ENCODE measurements around the gene ACAP2.

Gene ACAP2

GRCh38 chr3:195255571-195256501 lies 187.0 kb downstream of the ACAP2 start:
- TF ChIP-seq GATA2 (IDR thresholded peaks at IDR 0.05; ENCODE audit: low read depth, low read length) (no peak), GATA3 (IDR thresholded peaks at IDR 0.05; ENCODE audit: low read depth, low read length) (no peak)

GRCh38 chr3:195255176-195255500 lies 187.7 kb downstream of the ACAP2 start:
- TF ChIP-seq GATA2 (IDR thresholded peaks at IDR 0.05; ENCODE audit: low read depth, low read length) = no peak
- no peak for TF ChIP-seq GATA3 (IDR thresholded peaks at IDR 0.05; ENCODE audit: low read depth, low read length)

DNA sequence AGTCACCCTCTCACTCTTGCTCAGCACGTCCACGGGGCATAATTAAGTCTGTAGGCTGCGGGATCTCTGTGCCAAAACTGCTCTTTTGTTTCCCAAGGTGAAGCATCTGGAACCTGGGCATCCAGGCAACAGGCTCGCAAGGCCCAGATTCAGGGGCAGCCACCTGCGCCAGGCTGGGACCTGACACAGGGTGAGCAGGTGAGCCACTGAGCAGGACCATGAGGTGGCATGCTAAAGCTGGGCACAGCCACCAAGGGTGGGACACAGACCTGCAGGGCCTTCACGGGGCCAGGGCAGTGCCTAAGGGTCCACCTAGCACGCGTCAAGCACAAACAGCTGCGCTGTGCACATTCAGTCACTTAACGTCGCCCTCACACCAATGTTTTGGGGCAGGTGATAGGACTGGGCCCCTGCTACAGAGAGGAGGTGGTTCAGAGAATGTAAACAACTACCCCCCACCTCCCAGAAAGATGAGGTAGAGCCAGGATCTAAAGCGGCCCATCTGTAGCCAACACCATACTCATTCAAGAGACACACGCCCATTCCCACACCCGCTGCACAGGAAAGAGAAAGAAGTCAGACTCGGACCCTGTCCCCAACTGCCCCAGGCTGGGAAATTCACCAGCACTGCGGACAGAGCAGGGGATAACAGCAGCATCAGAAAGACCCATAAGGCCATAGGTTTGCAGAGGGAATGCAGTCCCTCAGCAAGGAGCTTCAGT lies 188.2 kb downstream of the ACAP2 start:
- no peak for TF ChIP-seq GATA2 (IDR thresholded peaks at IDR 0.05; ENCODE audit: low read depth, low read length)
- TF ChIP-seq GATA3 (IDR thresholded peaks at IDR 0.05; ENCODE audit: low read depth, low read length) = no peak

- TF ChIP-seq GATA2 (IDR thresholded peaks at IDR 0.05; ENCODE audit: low read depth, low read length) (no peak), GATA3 (IDR thresholded peaks at IDR 0.05; ENCODE audit: low read depth, low read length) (no peak)
Measured at GRCh38 chr3:195253923-195254432, 188.8 kb downstream of the ACAP2 start.

DNA sequence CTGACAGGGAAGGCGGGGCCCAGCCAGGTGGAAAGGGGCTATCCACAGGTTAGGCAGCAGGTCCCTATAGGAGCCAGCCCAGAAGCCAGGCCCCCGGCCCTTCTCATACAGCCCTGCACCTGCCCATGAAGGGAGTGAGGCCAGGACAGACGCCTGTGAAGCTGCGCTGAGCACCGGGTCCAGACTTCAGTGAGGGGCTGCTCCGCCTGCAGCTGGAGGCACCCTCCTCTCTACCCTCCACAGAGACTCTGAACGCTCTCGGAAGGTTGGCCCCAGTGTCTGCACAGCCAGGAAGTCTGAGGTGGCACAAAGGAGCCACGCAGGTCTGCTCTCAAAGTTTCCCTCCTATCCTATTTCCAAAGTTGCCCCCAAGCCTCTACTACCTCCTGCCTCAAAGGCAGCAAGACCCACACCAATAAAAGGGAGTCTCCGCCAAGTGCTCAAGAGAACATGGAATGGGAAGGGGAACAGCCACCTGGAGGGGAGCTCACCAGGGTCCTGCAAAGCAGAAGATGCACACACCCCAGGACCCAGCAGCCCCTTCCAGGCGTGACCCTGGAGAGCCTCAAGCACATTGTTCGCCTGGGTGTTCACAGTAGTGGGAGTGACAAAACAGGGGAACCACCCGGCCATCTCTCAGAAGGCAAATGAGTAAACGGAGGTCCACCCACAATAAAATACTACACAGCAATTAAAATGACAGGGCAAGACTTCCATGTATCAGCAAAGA lies 191.3 kb downstream of the ACAP2 start:
- TF ChIP-seq GATA3 (IDR thresholded peaks at IDR 0.05; ENCODE audit: low read depth, low read length) (no peak), GATA2 (IDR thresholded peaks at IDR 0.05; ENCODE audit: low read depth, low read length) (no peak)

DNA sequence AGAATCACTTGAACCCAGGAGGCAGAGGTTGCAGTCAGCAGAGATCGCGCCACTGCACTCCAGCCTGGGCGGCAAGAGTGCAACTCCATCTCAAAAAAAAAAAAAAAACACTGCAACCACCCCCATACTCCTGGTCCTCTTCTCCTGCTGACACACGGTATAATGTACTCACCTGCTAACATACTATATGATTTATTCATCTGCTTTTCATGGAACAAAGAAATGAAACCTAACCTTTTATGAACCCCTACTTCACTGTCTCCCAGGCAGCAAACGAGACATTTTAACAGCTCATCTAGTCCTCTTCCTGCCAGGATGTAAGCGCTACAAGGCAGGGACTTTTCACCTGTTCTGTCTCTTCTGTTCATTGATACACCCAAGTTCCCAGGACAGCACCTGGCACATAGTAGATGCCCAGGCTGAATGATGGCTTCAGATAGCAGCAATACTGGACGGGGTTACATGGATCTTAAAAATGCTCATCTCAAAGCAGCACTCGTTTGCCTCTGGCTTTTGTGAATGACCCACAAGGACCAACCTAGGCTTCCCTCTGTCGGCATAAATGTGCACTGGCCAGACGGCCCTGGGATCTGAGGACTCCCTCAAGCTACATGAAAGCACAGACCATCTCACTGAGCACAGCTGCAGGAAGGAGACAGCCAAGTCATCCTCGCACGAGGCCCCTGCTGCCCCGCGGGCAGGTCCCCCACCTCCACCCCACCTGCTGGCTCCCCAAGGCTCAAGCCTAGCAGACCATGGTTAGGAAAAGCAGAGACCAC lies 192.2 kb downstream of the ACAP2 start:
- no peak for TF ChIP-seq GATA2 (IDR thresholded peaks at IDR 0.05; ENCODE audit: low read depth, low read length)
- TF ChIP-seq GATA3 (IDR thresholded peaks at IDR 0.05; ENCODE audit: low read depth, low read length) = no peak

DNA sequence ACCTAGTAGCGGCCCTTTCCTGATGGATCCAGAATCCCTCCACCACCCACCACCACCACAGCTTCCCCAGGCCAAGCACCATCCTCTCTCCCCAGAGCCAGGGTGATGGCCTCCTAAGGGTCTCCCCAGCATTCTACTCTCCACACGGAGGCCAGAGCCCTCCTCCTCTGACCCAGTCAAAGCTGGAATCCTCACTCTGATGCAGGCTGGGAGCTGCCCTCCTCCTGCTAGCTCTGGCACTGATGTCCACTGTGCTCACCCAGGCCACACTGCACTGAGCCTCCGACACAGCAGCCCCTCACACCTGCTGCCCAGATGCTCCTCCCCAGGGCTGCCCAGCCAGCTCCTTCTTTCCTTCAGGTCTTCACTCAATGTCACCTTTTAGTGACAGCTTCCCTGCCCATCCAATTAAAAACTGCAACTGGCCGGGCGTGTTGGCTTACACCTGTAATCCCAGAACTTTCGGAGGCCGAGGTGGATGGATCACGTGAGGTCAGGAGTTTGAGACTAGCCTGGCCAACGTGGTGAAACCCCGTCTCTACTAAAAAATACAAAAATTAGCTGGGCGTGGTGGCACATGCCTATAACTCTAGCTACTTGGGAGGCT lies 192.9 kb downstream of the ACAP2 start:
- TF ChIP-seq GATA2 (IDR thresholded peaks at IDR 0.05; ENCODE audit: low read depth, low read length) (no peak), GATA3 (IDR thresholded peaks at IDR 0.05; ENCODE audit: low read depth, low read length) (no peak)

DNA sequence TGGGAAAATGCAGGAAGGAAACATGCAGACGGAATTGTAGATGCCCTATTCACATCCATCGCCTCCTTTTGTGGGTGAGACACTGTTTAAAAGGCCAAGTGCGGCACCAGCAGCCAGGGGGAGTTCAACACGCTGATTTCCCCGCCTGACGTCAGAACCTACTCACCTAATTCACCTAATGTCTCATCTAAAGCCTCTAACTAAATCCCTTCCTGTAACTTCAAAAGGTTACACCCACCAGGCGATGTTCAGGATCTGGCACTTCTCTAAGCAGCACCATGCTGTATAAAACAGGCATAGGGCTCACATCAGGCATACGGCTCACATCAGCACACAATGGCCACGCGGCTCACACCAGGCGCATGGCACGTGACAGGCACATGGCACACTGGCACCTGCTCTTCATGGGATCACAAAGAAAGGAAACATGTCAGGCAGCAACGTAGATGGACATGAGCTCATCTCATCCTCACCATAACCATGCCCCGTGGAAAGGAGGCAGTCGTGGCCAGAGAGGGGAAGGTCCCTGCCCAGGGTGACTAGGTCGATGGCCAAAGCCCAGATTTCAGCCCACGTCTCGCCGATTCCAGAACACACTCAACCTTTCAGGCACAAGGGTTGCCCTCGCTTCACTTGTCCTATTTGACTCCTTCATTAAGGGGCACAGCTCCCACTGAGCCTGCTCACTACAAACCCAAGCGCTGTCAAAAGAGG lies 193.6 kb downstream of the ACAP2 start:
- TF ChIP-seq GATA2 (IDR thresholded peaks at IDR 0.05; ENCODE audit: low read depth, low read length) = no peak
- no peak for TF ChIP-seq GATA3 (IDR thresholded peaks at IDR 0.05; ENCODE audit: low read depth, low read length)

DNA sequence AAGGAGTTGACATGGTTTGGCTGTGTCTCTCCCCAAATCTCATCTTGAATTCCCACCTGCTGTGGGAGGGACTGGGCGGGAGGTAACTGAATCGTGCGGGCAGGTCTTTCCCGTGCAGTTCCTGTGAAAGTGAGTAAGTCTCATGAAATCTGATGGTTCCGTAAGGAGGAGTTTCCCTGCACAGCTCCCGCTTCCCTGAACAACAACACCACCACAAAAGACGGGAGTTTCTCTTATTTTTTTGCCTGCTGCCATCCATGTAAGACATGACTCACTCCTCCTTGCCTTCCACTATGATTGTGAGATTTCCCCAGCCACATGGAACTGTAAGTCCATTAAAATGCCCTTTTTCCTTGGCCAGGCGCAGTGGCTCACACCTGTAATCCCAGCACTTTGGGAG lies 194.5 kb downstream of the ACAP2 start:
- no peak for TF ChIP-seq GATA3 (IDR thresholded peaks at IDR 0.05; ENCODE audit: low read depth, low read length)
- TF ChIP-seq GATA2 (IDR thresholded peaks at IDR 0.05; ENCODE audit: low read depth, low read length) = no peak

DNA sequence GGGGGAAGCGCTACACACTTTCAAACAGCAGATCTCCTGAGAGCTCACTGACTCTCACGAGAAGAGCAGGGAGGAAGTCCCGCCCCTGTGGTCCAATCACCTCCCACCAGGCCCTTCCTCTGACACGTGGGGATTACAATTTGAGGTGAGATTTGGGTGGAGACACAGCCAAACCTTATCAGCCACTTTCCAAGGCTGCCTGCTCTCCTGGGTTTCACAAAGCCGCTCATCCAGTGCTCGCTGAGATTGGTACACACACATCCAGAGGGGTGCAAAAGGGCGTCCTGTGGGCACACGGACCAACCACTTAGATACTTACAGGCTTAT lies 195.0 kb downstream of the ACAP2 start:
- no peak for TF ChIP-seq GATA3 (IDR thresholded peaks at IDR 0.05; ENCODE audit: low read depth, low read length)
- no peak for TF ChIP-seq GATA2 (IDR thresholded peaks at IDR 0.05; ENCODE audit: low read depth, low read length)

DNA sequence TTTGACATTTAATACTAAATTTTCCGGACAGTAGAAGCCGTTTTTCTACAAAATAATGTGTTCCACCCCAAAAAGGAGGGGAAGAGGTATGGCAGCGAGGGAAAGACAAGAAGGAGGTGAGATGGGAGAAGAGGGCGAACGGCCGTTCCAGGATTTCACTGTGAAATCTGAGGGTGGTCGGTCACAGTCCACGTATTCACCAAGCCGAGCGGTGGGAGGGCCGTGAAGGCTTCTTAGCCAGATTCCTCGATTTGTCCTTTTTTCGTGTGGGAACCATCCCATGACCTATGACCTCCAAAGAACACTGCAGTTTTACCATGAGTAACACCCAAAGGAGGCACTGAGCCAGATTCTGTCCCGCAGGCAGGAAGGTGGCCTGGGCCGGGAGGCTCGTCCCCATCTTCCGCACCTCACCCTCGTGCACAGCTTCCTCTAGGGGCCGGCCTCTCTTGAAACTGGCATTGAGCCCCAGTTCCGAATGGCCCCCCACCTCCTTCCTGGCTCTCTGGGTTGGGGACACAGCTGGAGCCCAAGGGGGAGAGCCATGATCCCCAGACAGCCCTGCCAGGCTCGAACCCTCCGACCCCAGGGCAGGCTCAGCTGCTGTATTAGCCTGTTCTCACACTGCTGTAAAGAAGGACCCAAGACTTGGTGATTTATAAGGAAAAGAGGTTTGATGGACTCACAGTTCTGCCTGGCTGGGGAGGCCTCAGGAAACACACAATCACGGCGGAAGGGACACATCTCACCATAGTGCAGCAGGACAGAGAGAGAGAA lies 195.5 kb downstream of the ACAP2 start:
- TF ChIP-seq GATA3 (IDR thresholded peaks at IDR 0.05; ENCODE audit: low read depth, low read length) = no peak
- TF ChIP-seq GATA2 (IDR thresholded peaks at IDR 0.05; ENCODE audit: low read depth, low read length) = no peak

DNA sequence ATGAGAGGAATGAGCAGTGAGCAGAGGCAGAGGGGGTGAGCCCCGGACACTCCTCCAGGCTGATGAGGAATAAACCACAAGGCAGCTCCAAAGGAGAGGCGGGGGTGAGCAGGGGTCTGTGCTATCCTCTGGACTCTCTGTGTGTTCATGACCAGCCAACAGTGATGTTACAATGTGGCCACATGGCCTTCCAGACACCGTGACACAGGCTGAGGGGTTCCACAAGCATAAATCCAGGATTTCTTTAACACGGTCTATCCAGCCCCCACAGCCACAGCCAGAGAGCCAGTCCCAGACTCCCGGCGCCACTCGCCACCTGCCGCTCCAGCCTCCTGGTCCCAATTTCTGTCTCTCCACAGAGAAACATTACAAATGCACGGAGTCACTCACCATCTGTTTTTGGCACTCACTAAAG lies 196.2 kb downstream of the ACAP2 start:
- TF ChIP-seq GATA3 (IDR thresholded peaks at IDR 0.05; ENCODE audit: low read depth, low read length) (no peak), GATA2 (IDR thresholded peaks at IDR 0.05; ENCODE audit: low read depth, low read length) (no peak)

Measured in SH-SY5Y (cell line).